K562 (cell line): ENCODE results near the gene RNU6-9. TPM values are rescaled to one million over a fixed set of nuclear protein-coding genes. Genes with fewer than 3 reads are reported as not detected.
A peak's percentile ranks its signal among the peaks of the same experiment; 100 is the strongest.

Experiments
- ATAC-seq: fragments of 200-7000 bp; cut with Tn5 transposase; 3 replicates; pipeline ENCODE4 v1.9.1; 2020; ENCODE audit warnings: moderate library complexity
- BruUV-seq: library from RNA; stranded (reverse); fragments of 400-500 nt; replicated peaks from 2 replicates; lab custom pipeline; 2021; lab: Mats Ljungman, UMichigan
- CTCF ChIA-PET: fragments of 300-600 bp; formaldehyde crosslinking; extraction: SDS; loops from one replicate; lab custom pipeline; 2021; ENCODE audit warnings: low intra/inter-chr PET ratio; lab: Yijun Ruan, JAX
- POLR2A ChIA-PET: fragments of 300-600, 350-650 bp; sonication (Branson Sonifier 250); formaldehyde crosslinking; extraction: SDS; loops from one replicate; lab custom pipeline; 2021; ENCODE audit warnings: antibody characterized with exemption, inconsistent platforms; lab: Yijun Ruan, JAX
- DNase-seq, 4 experiments: peaks; one replicate each; pipeline versions ENCODE4 v3.0.0 to v3.0.0-alpha.2; 2011 to 2018; ENCODE audit warnings: low spot score in 3 of 4, mixed read lengths in 3 of 4; ENCODE audit errors: extremely low read depth in 1 of 4
- FAIRE-seq: peaks from 2 replicates; lab custom pipeline; 2011; peaks lifted over from hg19 to GRCh38; lab: Jason Lieb, UNC
- H2AFZ ChIP-seq: 2 replicates; pipeline ENCODE4 v1.6.0; 2011; ENCODE audit warnings: low read depth, low read length, control low read depth, inconsistent platforms
- H3K27ac ChIP-seq: fragments of 200-600 bp; 3 replicates; pipeline ENCODE4 v1.8.0; 2011; ENCODE audit warnings: low read depth, mild to moderate bottlenecking, control low read depth, inconsistent platforms, low read length, moderate library complexity, mixed read lengths; ENCODE audit errors: extremely low read depth
- H3K27me3 ChIP-seq, 2 experiments: fragments of 300-600 bp in 1 of 2; 2 replicates in 1 of 2; 3 replicates in 1 of 2; pipeline versions ENCODE4 v1.6.0 to v1.8.0; 2011; ENCODE audit warnings: inconsistent platforms in 2 of 2, low read length in 2 of 2, mild to moderate bottlenecking in 1 of 2, mixed read lengths in 1 of 2, moderate library complexity in 1 of 2; ENCODE audit not compliant: control insufficient read depth in 2 of 2, insufficient read depth in 2 of 2
- H3K36me3 ChIP-seq: fragments of 300-600 bp; 3 replicates; pipeline ENCODE4 v1.8.0; 2011; ENCODE audit warnings: mild to moderate bottlenecking, low read length, inconsistent platforms; ENCODE audit not compliant: control insufficient read depth, insufficient read depth
- H3K4me1 ChIP-seq, 2 experiments: fragments of 200-600 bp in 1 of 2; replicated peaks in 1 of 2; 2 replicates in 1 of 2; 3 replicates in 1 of 2; pipeline versions ENCODE4 v1.5.1 to v1.8.0; 2011; ENCODE audit warnings: inconsistent platforms in 2 of 2, low read length in 2 of 2, mild to moderate bottlenecking in 1 of 2, mixed read lengths in 1 of 2, moderate library complexity in 1 of 2; ENCODE audit not compliant: control insufficient read depth in 2 of 2, insufficient read depth in 2 of 2
- H3K4me2 ChIP-seq: 2 replicates; pipeline ENCODE4 v1.6.1; 2011; ENCODE audit warnings: low read length, control low read depth, inconsistent platforms, mixed read lengths; ENCODE audit not compliant: insufficient read depth
- H3K4me3 ChIP-seq: fragments of 200-600 bp; sonication (generic), shearing (Covaris generic); 2 replicates; pipeline ENCODE4 v1.5.1; 2016; ENCODE audit warnings: control low read depth, inconsistent platforms
- H3K79me2 ChIP-seq: fragments of 200-600 bp; 3 replicates; pipeline ENCODE4 v1.8.0; 2011; ENCODE audit warnings: low read length, inconsistent platforms; ENCODE audit not compliant: control insufficient read depth, insufficient read depth
- H3K9ac ChIP-seq, 2 experiments: 2 replicates each; pipeline versions ENCODE4 v1.6.0 to v1.6.1; 2011; ENCODE audit warnings: low read depth in 2 of 2, low read length in 2 of 2, control low read depth in 1 of 2, inconsistent platforms in 1 of 2, mild to moderate bottlenecking in 1 of 2, mixed read lengths in 1 of 2; ENCODE audit not compliant: insufficient read depth in 1 of 2
- H3K9me1 ChIP-seq: one replicate; pipeline ENCODE4 v1.6.0; 2011; ENCODE audit warnings: inconsistent platforms, mild to moderate bottlenecking, low read length, moderate library complexity; ENCODE audit not compliant: control insufficient read depth, insufficient read depth
- H3K9me3 ChIP-seq: replicated peaks from 2 replicates; pipeline ENCODE4 v1.5.1; 2011; ENCODE audit warnings: low read depth, low read length, inconsistent platforms; ENCODE audit not compliant: control insufficient read depth, insufficient read depth
- H4K20me1 ChIP-seq: replicated peaks from 2 replicates; pipeline ENCODE4 v1.6.1; 2011; ENCODE audit warnings: low read length, inconsistent platforms, mixed read lengths; ENCODE audit not compliant: control insufficient read depth, insufficient read depth
- ATF2 ChIP-seq: sonication (generic); formaldehyde crosslinking; IDR thresholded peaks from 2 replicates; pipeline ENCODE4 v1.8.1; 2022; ENCODE audit warnings: missing genetic modification reagents
- BCOR ChIP-seq: fragments of 450-650 bp; IDR thresholded peaks from 2 replicates; pipeline ENCODE4 v1.6.1; 2016
- CUX1 ChIP-seq: fragments of 200-800 bp; sonication (Bioruptor generic); IDR thresholded peaks from 2 replicates; pipeline ENCODE4 v1.6.1; 2016; ENCODE audit warnings: missing genetic modification characterization, missing compliant biosample characterization
- DMBX1 ChIP-seq: fragments of 250-450 bp; sonication (Bioruptor Pico); IDR thresholded peaks from 2 replicates; pipeline ENCODE4 v1.8.0; 2022; ENCODE audit warnings: inconsistent platforms, mild to moderate bottlenecking, moderate library complexity, borderline replicate concordance
- GATAD2A ChIP-seq: fragments of 450-650 bp; IDR thresholded peaks from 2 replicates; pipeline ENCODE4 v1.6.1; 2017
- KDM1A ChIP-seq, 2 experiments: fragments of 450-650 bp; IDR thresholded peaks; 2 replicates each; pipeline ENCODE4 v1.6.1; 2016; ENCODE audit warnings: mild to moderate bottlenecking in 2 of 2
- MAX ChIP-seq: sonication (generic); formaldehyde crosslinking; IDR thresholded peaks from 2 replicates; pipeline ENCODE4 v1.9.0; 2022; ENCODE audit warnings: mild to moderate bottlenecking, missing genetic modification reagents
- MTA2 ChIP-seq: fragments of 450-650 bp; IDR thresholded peaks from 2 replicates; pipeline ENCODE4 v1.6.1; 2016; ENCODE audit warnings: low read depth
- PCBP1 ChIP-seq: fragments of 200-400 bp; formaldehyde crosslinking; IDR thresholded peaks from 2 replicates; pipeline ENCODE4 v1.6.1; 2018; ENCODE audit warnings: mild to moderate bottlenecking, low read depth, low read length; ENCODE audit not compliant: poor library complexity, severe bottlenecking
- POLR2A ChIP-seq: fragments of 450-650 bp; conservative IDR thresholded peaks from 2 replicates; pipeline ENCODE4 v1.6.1; 2016
- SMARCA5 ChIP-seq: fragments of 450-650 bp; IDR thresholded peaks from 2 replicates; pipeline ENCODE4 v1.6.1; 2016
- SMARCE1 ChIP-seq: fragments of 450-650 bp; IDR thresholded peaks from 2 replicates; pipeline ENCODE4 v1.7.1; 2016; ENCODE audit warnings: mild to moderate bottlenecking
- SNAPC5 ChIP-seq: fragments of 250-450 bp; sonication (Bioruptor Pico); IDR thresholded peaks from 2 replicates; pipeline ENCODE4 v1.8.0; 2021; ENCODE audit warnings: moderate library complexity, mild to moderate bottlenecking, inconsistent platforms
- TAF1 ChIP-seq: IDR thresholded peaks from 2 replicates; pipeline ENCODE4 v1.6.1; 2011; ENCODE audit warnings: mild to moderate bottlenecking, low read length, moderate library complexity; ENCODE audit not compliant: insufficient read depth, control insufficient read depth, severe bottlenecking; ENCODE audit errors: extremely low read depth
- TAF15 ChIP-seq: fragments of 200-400 bp; formaldehyde crosslinking; IDR thresholded peaks from 2 replicates; pipeline ENCODE4 v1.6.1; 2017; ENCODE audit warnings: mild to moderate bottlenecking, low read depth, low read length, moderate library complexity
- TGIF2 ChIP-seq: sonication (generic); formaldehyde crosslinking; IDR thresholded peaks from 2 replicates; pipeline ENCODE4 v1.8.1; 2022; ENCODE audit warnings: mild to moderate bottlenecking, missing genetic modification reagents, moderate library complexity
- ZC3H4 ChIP-seq: sonication (generic); formaldehyde crosslinking; IDR thresholded peaks from 2 replicates; pipeline ENCODE4 v1.9.0; 2021; ENCODE audit warnings: missing genetic modification reagents, borderline replicate concordance
- ZNF24 ChIP-seq: fragments of 450-650 bp; IDR thresholded peaks from 2 replicates; pipeline ENCODE4 v1.6.1; 2016
- ZNF76 ChIP-seq: fragments of 250-450 bp; sonication (Bioruptor Pico); IDR thresholded peaks from 2 replicates; pipeline ENCODE4 v1.4.0; 2020; ENCODE audit warnings: mild to moderate bottlenecking, moderate library complexity, borderline replicate concordance
- WGBS: fragments of 100-300 bp; shearing (Covaris generic); methylation state at CpG from one replicate; pipeline ENCODE4 v1.1.6; 2016; ENCODE audit warnings: low coverage, mixed read lengths; ENCODE audit not compliant: insufficient coverage; ENCODE audit errors: missing lambda C conversion rate; 5-methylcytosine and 5-hydroxymethylcytosine counted together
- in situ Hi-C: fragments of 300-500 bp; cut with MboI; formaldehyde crosslinking; loops from 4 replicates; pipeline ENCODE4 v1.15.0; 2018; ENCODE audit warnings: inconsistent platforms, mixed read lengths
- intact Hi-C: fragments of 100-400 bp; cut with micrococcal nuclease; formaldehyde crosslinking; loops from 2 replicates; pipeline ENCODE4 v1.14.2; 2022
- polyA plus RNA-seq, 8 experiments: library from polyadenylated mRNA; depleted of rRNA in 4 of 8; stranded (reverse) in 5 of 8; unstranded in 3 of 8; fragments of >200 nt; fragmentation: Nextera tagmentation in 2 of 8; fragmentation: Illumina TruSeq in 1 of 8; extraction: Ambion mirVana in 2 of 8; extraction: Trizol in 1 of 8; gene quantifications; 2 replicates each; pipeline versions ENCODE4 v1.2.1 to v1.2.3, GENCODE V29; 2011 to 2014; ENCODE audit warnings: inconsistent platforms in 1 of 8, missing spikeins in 1 of 8
- total RNA-seq, 7 experiments: library from RNA; depleted of rRNA in 6 of 7; stranded (reverse); fragments of >200 nt in 6 of 7; fragmentation: Illumina TruSeq in 2 of 7; extraction: Trizol in 2 of 7; gene quantifications; 2 replicates each; pipeline versions ENCODE4 v1.2.1 to v1.2.3, GENCODE V29; 2011 to 2021; ENCODE audit warnings: low replicate concordance in 1 of 7

Gene RNU6-9
- total and polyA plus RNA-seq, 9 of the 15 experiments (the other 6 are each of a cell fraction or from before 2014, with no cell fraction given), result not detected

- POLR2A ChIA-PET, result interaction anchor here (0.6 to 3.2 kb wide), 3 partner anchors 11 to 398 kb away, joined by 4 to 15 read pairs (median 4); partner anchors contain the start of genes MED16 and RNU6-9
- Histone ChIP-seq H3K9me3 (no peaks in the 10 kb centered on the region), H3K4me3 (no peak overlapping the region), H3K27me3 (no peaks in the 10 kb centered on the region), H2AFZ (no peak overlapping the region), H3K79me2 (peaks cover 91% of the 10 kb centered on the region), H3K4me2 (no peak overlapping the region), H3K36me3 (peaks cover 53% of the 10 kb centered on the region; the same call in 2 of the 3 replicates), H3K9me1 (peaks cover 5% of the 10 kb centered on the region), H3K27ac (peak overlapping the region; percentile 61; the same call in 2 of the 3 replicates), H4K20me1 (peaks cover 15% of the 10 kb centered on the region), H3K4me1 (peaks cover 61 to 89% of the 10 kb centered on the region in 2 experiments), H3K9ac (peak overlapping the region in 1 of 2 experiments; percentile 85; a peak in 1 of 4 replicates)
- in situ Hi-C loops (no loop called here), intact Hi-C loops (no loop called here)
- BruUV-seq, result no TSS peak
- ATAC-seq (no peak), FAIRE-seq (no peak), DNase-seq (no peak)
- WGBS, result 96% methylated on average over 8 of the region's 8 CpGs
- CTCF ChIA-PET, result no interaction called here
- no peak for TF ChIP-seq ZNF24
- peak; percentile 14 to 31; a peak in 1 of 4 replicates for TF ChIP-seq KDM1A (IDR thresholded peaks at IDR 0.05)
- TF ChIP-seq ZC3H4 (CRISPR knock-in tag), result no peak
- no peak for TF ChIP-seq DMBX1 (CRISPR knock-in tag)
- TF ChIP-seq TAF1, result no peak
- TF ChIP-seq BCOR, result peak; percentile 58
- no peak for TF ChIP-seq MAX (CRISPR knock-in tag)
- TF ChIP-seq ATF2 (CRISPR knock-in tag), result no peak
- no peak for TF ChIP-seq TGIF2
- 0 out of 2 replicates have a peak, but pooled peaks have one; percentile 12 for TF ChIP-seq POLR2A
- TF ChIP-seq TAF15, result no peak
- TF ChIP-seq CUX1 (CRISPR knock-in tag), result no peak
- TF ChIP-seq SMARCA5, result 0 out of 2 replicates have a peak, but pooled peaks have one; percentile 40
- no peak for TF ChIP-seq SNAPC5 (CRISPR knock-in tag)
- TF ChIP-seq SMARCE1, result no peak
- TF ChIP-seq GATAD2A, result 0 out of 2 replicates have a peak, but pooled peaks have one; percentile 7
- no peak for TF ChIP-seq PCBP1
- no peak for TF ChIP-seq ZNF76 (CRISPR knock-in tag)
- TF ChIP-seq MTA2, result no peak
Measured at GRCh38 chr19:904545-904944, 11.3 kb downstream of the RNU6-9 start.
